AG10803 (cell line): ENCODE data around the gene SPEM3.
A peak's percentile ranks its signal among the peaks of the same experiment; 100 is the strongest.

Experiments
- DNase-seq: peaks from one replicate; pipeline ENCODE4 v3.0.0; 2010; ENCODE audit warnings: low read depth
- H3K4me3 ChIP-seq: 2 replicates; pipeline ENCODE4 v1.5.1; 2011; ENCODE audit warnings: mild to moderate bottlenecking, low read length, control low read depth
- CTCF ChIP-seq: conservative IDR thresholded peaks from 2 replicates; pipeline ENCODE4 v1.5.1; 2011; ENCODE audit warnings: mild to moderate bottlenecking, low read length, control low read depth, inconsistent platforms

Gene SPEM3

GRCh38 chr17:7383742-7384488 lies 44.7 kb upstream of the SPEM3 start:
- no peak for DNase-seq
- TF ChIP-seq CTCF = no peak
- H3K4me3 ChIP-seq = peak overlapping the region; percentile 27

- no peak for DNase-seq
- TF ChIP-seq CTCF = no peak
- H3K4me3 ChIP-seq = no peak overlapping the region
These were observed 44.1 kb upstream of the SPEM3 start for GRCh38 chr17:7384489-7385081.

DNA sequence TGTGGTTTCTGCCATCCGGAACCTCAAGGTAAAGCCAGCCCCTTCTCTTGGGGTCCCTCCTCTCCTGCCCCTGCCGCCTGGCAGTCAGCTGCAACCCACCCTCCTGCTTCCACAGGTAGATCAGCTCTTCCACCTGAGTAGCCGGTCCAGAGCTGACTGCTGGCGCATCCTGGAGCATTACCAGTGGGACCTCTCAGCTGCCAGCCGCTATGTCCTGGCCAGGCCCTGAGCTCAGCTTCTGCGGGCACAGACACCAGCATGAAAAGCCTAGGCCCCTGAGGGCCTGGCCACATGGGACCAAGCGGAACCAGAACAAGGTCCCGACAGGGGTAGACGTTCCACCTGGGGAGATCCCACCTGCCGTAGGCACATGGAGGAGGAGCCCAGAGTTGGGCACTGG lies 39.8 kb upstream of the SPEM3 start:
- H3K4me3 ChIP-seq = no peak overlapping the region
- no peak for TF ChIP-seq CTCF
- DNase-seq = no peak

DNA sequence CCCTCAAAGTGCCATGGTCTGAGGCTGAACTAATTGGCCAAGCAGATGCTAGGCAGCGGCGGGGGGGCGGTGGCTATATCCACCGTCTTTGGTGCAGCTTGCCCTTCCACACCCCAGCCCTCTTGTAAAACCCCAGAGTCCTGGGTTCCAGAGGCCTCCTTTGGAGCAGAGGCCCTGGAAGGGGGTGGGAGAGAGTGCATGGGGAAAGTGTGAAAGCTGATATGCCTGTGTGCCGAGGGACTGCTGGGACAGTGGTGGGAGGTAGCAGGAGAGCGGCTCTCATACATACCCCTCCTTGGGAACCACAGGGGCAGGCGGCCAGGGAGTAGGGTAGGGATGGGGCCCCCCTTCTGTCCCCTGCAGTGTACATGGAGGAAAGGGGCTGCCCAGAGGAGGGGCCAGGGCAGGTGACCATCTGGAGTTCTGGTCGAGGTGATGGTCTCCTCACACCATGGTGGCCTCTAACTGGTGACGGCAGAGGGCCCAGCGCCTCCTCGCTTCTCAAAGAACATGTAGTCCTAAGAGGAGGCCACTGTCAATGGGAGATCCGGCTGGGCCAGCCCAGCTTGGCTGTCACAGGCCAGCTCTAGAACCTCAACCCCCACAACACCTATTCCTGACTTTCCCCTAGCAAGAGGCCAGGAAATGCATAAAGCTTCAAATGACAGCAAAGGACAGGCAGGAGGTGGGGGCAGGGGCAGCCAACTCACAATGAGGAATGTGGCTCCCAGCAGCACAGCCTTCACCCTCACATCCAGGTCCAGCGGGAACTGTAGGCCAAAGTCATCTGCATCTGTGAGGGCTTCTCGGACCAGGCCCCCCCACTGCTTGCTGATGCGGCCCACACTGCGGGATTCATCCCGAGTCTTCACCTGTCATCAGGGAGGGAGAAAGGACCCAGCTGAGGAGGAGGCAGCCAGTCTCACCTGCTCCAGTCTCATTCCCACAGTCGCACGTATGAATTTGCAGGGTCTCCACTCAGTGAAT lies 38.4 kb upstream of the SPEM3 start:
- no peak for DNase-seq
- TF ChIP-seq CTCF = no peak
- no peak overlapping the region for H3K4me3 ChIP-seq

DNA sequence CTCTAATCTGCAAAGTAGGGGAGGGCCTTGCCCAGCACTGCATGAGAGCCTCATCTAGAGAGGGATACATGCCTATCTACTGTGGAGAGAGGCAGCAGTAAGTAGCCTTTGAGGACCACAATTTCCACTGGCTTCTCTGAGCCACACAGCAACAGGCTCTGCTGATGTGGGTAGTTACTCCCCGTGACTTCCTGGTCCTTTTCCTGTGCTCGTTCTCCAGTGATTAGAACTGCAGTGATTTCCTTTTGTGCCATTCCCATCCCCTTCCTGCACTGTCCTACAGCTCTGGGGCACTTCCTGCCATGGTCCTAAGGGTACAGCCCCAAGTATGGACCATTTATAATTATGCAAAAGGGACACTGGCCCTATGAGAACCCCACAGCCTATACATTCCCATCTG lies 37.4 kb upstream of the SPEM3 start:
- no peak overlapping the region for H3K4me3 ChIP-seq
- DNase-seq = no peak
- TF ChIP-seq CTCF = no peak

DNA sequence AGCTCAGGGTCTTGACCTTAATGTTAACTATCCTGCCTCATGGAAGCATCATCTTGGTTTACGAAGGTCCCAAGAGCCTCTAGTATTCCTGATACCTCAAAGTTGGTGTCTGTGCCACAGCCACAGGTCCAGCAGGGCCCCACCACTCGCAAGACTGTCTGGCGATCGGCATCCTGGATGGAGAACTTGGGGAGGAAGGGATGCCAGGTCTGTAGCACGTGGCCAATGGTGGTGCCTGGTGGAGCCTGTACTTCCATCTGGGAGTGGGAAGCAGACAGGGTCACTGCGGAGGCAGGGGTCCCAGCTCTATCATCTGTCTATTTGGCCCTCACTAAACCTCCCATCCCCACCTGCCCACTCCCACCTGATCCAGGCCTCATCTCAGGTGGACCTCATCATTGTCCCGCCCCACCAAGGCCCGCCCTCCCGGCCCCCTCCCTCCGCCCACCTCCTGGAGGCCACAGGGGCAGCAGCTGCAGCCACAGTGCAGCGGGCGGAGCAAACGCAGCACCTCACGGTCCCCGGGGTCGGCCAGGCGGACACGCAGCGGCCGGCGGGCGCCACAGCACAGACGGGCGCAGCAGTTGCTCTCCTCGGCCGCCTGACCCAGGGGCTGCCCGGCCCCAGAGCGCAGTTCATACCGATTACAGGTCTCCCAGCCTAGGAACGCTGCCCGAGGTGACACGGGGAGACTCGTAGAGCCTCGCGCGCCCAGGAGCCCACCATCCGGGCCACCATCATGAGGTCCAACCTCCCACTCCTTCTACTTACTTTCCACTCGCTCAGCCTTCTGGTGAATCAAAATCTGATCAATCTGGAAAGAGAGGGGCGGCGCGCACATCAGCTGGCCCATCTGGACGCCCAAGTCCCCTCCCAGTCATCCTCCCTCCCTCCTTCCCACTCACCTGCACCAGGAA lies 35.7 kb upstream of the SPEM3 start:
- no peak for DNase-seq
- TF ChIP-seq CTCF = no peak
- peak overlapping the region; percentile 84 for H3K4me3 ChIP-seq
